ENCODE measurements around the gene C12orf76. TPM values are rescaled to one million over a fixed set of nuclear protein-coding genes. Genes with fewer than 3 reads are reported as not detected.

C12orf76 gene
- total and polyA plus RNA-seq, 9 of the 15 experiments (the other 6 are each of a cell fraction or from before 2014, with no cell fraction given), result 6.3 to 38.6 (median 12.3) TPM

- TF ChIP-seq SAFB (IDR thresholded peaks at IDR 0.05; ENCODE audit: borderline replicate concordance, low read depth, low read length) (no peak), EZH2 (IDR thresholded peaks at IDR 0.05; ENCODE audit: borderline replicate concordance, low read depth, low read length) (no peak), ZNF263 (CRISPR knock-in tag; IDR thresholded peaks at IDR 0.05; ENCODE audit: borderline replicate concordance) (0 out of 2 replicates have a peak, but pooled peaks have one; percentile 34), STAT5B (CRISPR knock-in tag; IDR thresholded peaks at IDR 0.05) (no peak), NCOR1 (IDR thresholded peaks at IDR 0.05) (no peak), ARID3A (IDR thresholded peaks at IDR 0.05; ENCODE audit: borderline replicate concordance, low read depth, low read length) (no peak; the same call in 1 of the 2 replicates), ZNF384 (IDR thresholded peaks at IDR 0.05; ENCODE audit: low read depth, low read length) (no peak), DEAF1 (CRISPR knock-in tag; IDR thresholded peaks at IDR 0.05) (no peak), ZNF140 (CRISPR knock-in tag; IDR thresholded peaks at IDR 0.05) (no peak), FOXJ3 (CRISPR knock-in tag; IDR thresholded peaks at IDR 0.05) (no peak), ETS2 (tag; IDR thresholded peaks at IDR 0.05; ENCODE audit: borderline replicate concordance, poor library complexity, severe bottlenecking) (no peak), ZNF395 (CRISPR knock-in tag; IDR thresholded peaks at IDR 0.05) (no peak; the same call in none of the 2 replicates), ASH1L (IDR thresholded peaks at IDR 0.05; ENCODE audit: borderline replicate concordance, low read depth, partially characterized antibody) (peak; percentile 95), BDP1 (IDR thresholded peaks at IDR 0.05; ENCODE audit: insufficient read depth, insufficient read length) (no peak), POLR2A (conservative IDR thresholded peaks at IDR 0.05) (peak; percentile 60; the same call in 1 of the 2 replicates), LEF1 (IDR thresholded peaks at IDR 0.05) (no peak), HMG20B (CRISPR knock-in tag; IDR thresholded peaks at IDR 0.05) (no peak), SLC30A9 (CRISPR knock-in tag; IDR thresholded peaks at IDR 0.05) (no peak), ZNF584 (CRISPR knock-in tag; IDR thresholded peaks at IDR 0.05; ENCODE audit: low read depth) (0 out of 2 replicates have a peak, but pooled peaks have one; percentile 65), ID3 (CRISPR knock-in tag; IDR thresholded peaks at IDR 0.05) (no peak), ID3 (tag; IDR thresholded peaks at IDR 0.05) (peak; percentile 72; the same call in 1 of the 2 replicates), ZSCAN32 (CRISPR knock-in tag; IDR thresholded peaks at IDR 0.05) (0 out of 2 replicates have a peak, but pooled peaks have one; percentile 38), LARP7 (IDR thresholded peaks at IDR 0.05) (no peak), ZBTB7A (IDR thresholded peaks at IDR 0.05; ENCODE audit: borderline replicate concordance, control insufficient read depth, low read depth, low read length) (peak; percentile 93; the same call in 1 of the 2 replicates)
These were observed 49.2 kb downstream of the C12orf76 start, which contains the start of gene ANKRD13A (continued) for GRCh38 chr12:109998904-109999648.

All from K562 (cell line).